IgD-negative memory B cell (primary cell): ENCODE data around the gene GPR42. TPM values are rescaled to one million over a fixed set of nuclear protein-coding genes. Genes with fewer than 3 reads are reported as not detected.
A peak's percentile ranks its signal among the peaks of the same experiment; 100 is the strongest.
"Not testable (repeated sequence)": the region's sequence is repeated elsewhere in the genome, so short reads cannot be mapped to it uniquely, and the experiment has no call there.

Experiments
- H3K27ac Mint-ChIP-seq, 3 donors: one replicate each; pipeline ENCODE4 v1.8.0; 2020 to 2022; ENCODE audit warnings: mild to moderate bottlenecking in 3 of 3, mixed read lengths in 3 of 3, moderate library complexity in 1 of 3
- H3K27me3 Mint-ChIP-seq: one replicate; pipeline ENCODE4 v1.8.0; 2021; ENCODE audit warnings: mixed read lengths
- H3K36me3 Mint-ChIP-seq: one replicate; pipeline ENCODE4 v1.8.0; 2020; ENCODE audit warnings: mild to moderate bottlenecking, mixed read lengths
- H3K4me1 Mint-ChIP-seq, 3 donors: one replicate each; pipeline ENCODE4 v1.8.0; 2020 to 2022; ENCODE audit warnings: mixed read lengths in 3 of 3, mild to moderate bottlenecking in 1 of 3
- H3K4me3 Mint-ChIP-seq, 4 donors: one replicate each; pipeline ENCODE4 v1.8.0; 2020 to 2022; ENCODE audit warnings: mild to moderate bottlenecking in 4 of 4, mixed read lengths in 4 of 4, moderate library complexity in 3 of 4
- H3K9me3 Mint-ChIP-seq, 3 donors: one replicate each; pipeline ENCODE4 v1.8.0; 2020 to 2021; ENCODE audit warnings: mixed read lengths in 3 of 3, mild to moderate bottlenecking in 1 of 3
- polyA plus RNA-seq: library from polyadenylated mRNA; unstranded; fragments of 300-500 nt; fragmentation: Illumina TruSeq; gene quantifications from one replicate; pipeline ENCODE4 v1.2.3, GENCODE V29; 2021

GPR42 gene
- polyA plus RNA-seq, 1 donor from 2014 or later, result not detected

DNA sequence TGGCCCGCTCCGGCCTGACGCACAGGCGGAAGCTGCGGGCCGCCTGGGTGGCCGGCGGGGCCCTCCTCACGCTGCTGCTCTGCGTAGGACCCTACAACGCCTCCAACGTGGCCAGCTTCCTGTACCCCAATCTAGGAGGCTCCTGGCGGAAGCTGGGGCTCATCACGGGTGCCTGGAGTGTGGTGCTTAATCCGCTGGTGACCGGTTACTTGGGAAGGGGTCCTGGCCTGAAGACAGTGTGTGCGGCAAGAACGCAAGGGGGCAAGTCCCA is 18.8 kb upstream of the GPR42 start:
- Mint-ChIP-seq H3K27ac (no peak overlapping the region), H3K4me1 (peaks cover 25 to 29% (median 28%) of the 10 kb centered on the region in 3 donors), H3K36me3 (no peaks in the 10 kb centered on the region), H3K9me3 (no peaks in the 10 kb centered on the region), H3K4me3 (peak overlapping the region in 1 of 4 donors; percentile 83), H3K27me3 (peaks cover 2% of the 10 kb centered on the region)

DNA sequence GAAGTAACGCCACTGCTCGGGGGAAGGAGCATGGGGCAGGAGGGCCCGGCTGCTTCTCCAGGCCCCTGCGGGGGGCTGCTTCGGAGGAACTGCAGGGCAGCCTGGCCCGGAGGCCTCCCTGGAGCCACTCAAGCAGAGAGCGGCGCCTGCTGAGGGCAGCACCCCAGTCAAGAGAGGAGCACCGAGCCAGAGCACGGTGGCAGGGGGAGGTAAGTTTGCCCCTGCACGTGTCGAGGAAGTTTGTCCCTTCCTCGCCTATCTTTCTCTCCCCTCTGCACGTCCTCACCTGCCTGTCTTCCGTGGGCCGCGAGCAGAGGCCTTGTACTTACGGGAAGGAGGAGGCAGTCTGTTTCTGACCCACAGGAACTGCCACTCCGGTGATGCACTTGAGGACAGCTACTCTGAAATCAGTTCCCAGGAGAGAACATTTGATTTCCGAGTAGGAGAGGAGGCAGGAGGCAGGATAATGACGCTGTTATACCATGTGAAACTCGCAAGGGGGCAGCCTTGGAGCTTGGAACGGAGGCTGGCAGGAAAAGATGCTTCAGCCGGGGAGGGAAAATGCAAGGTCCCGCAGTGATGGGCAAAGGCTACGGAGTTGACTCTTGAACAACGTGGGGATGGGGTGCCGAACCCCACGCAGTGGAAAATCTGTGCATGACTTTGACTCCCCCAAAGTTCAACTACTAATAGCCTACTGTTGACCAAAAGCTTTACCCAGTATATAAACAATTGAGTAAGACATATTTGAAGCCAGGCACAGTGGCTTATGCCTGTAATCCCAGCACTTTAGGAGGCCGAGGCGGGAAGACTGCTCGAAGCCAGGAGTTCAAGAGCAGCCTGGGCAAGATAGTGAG is 18.2 kb upstream of the GPR42 start:
- Mint-ChIP-seq H3K4me3 (peak overlapping the region; percentile 3 to 88 (median 73)), H3K27me3 (no peaks in the 10 kb centered on the region), H3K27ac (peak overlapping the region in 2 of 3 donors; percentile 5 to 61)

DNA sequence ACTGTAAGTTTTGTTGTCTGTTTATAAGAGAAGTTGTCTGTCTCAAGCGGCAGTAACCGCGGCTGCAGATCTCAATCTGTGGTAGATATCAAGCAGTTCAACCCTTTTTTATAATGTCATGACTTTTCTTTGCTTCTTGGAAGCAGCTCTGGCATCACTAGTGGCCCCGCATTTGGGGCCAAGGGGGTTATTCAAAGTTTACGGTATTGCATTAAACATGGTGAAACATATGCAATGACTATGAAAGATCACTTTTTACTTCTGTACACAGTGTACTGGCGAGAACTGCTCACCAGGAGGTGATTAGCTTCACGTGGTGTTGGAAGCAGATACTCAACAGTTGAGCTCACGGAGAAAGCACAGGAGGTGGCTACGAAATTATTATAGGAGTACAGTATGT is 17.2 kb upstream of the GPR42 start:
- peaks cover 16 to 19% (median 16%) of the 10 kb centered on the region in 3 donors for H3K4me1 Mint-ChIP-seq
- no peak overlapping the region for H3K27ac Mint-ChIP-seq
- peaks cover 0 to 2% (median 0%) of the 10 kb centered on the region in 3 donors for H3K9me3 Mint-ChIP-seq
- no peaks in the 10 kb centered on the region for H3K27me3 Mint-ChIP-seq
- H3K36me3 Mint-ChIP-seq, result no peaks in the 10 kb centered on the region
- H3K4me3 Mint-ChIP-seq, result peak overlapping the region in 1 of 4 donors; percentile 47

More for the DNA sequence above, 18.2 kb upstream of the GPR42 start:
- H3K36me3 Mint-ChIP-seq, result no peaks in the 10 kb centered on the region
- no peaks in the 10 kb centered on the region for H3K9me3 Mint-ChIP-seq
- H3K4me1 Mint-ChIP-seq, result peaks cover 19 to 24% (median 23%) of the 10 kb centered on the region in 3 donors

DNA sequence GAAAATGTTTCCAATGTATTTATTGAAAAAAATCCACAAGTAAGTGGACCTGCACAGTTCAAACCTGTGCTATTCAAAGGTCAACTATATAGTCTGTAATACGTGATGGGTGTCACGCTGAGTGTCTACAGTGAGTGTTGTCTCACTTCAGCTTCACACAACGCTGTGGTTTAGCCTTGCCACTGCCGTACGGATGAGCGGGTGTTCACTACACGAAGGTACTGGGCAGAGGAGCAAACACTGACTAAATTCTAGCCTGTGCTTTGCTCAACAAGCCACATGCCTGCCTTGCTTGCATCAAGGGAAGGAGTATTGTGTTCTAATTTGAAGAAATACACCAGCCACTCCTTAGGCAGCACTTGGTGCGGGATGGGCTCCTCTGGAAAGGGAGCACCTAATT is 16.0 kb upstream of the GPR42 start:
- Mint-ChIP-seq H3K36me3 (no peaks in the 10 kb centered on the region), H3K4me1 (peaks cover 6 to 9% (median 6%) of the 10 kb centered on the region in 3 donors), H3K4me3 (peak overlapping the region in 1 of 4 donors; percentile 17), H3K27ac (no peak overlapping the region), H3K27me3 (no peaks in the 10 kb centered on the region), H3K9me3 (peaks cover 0 to 2% (median 0%) of the 10 kb centered on the region in 3 donors)

DNA sequence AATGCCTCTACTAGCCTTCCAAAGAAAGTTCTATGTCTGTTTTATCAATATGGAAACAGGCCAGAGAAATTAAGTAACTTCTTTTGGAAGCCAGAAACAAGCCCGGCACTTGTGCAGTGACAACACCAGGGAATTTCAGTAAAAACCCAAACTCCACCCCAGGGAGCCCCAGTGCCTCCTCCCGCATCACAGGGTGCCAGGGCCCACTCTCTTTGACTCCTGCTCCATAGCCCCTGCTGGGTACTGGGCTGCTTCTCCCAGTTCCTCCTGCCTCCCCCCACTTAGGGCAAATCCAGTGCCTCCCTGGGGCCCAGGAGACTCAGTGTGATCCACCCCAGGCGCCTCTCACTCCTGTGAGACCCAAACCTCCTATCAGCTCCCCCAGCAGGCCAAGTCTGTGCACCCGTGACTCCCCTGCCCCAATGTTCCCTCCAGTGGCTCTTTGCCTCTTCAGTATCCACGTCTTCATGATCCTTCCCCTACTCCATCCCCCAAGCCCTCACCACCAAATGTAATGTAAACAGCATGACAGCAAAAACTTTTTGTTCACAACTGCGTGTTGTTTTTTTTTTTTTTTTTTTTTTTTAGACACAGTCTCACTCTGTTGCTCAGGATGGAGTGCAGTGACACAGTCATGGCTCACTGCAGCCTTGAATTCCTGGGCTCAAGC is 14.9 kb upstream of the GPR42 start:
- no peaks in the 10 kb centered on the region for H3K27me3 Mint-ChIP-seq
- H3K27ac Mint-ChIP-seq, result peak overlapping the region in 1 of 3 donors; percentile 41
- H3K4me1 Mint-ChIP-seq, result peaks cover 5 to 9% (median 6%) of the 10 kb centered on the region in 3 donors
- no peak overlapping the region for H3K4me3 Mint-ChIP-seq
- H3K36me3 Mint-ChIP-seq, result no peaks in the 10 kb centered on the region
- H3K9me3 Mint-ChIP-seq, result peaks cover 0 to 2% (median 0%) of the 10 kb centered on the region in 3 donors

DNA sequence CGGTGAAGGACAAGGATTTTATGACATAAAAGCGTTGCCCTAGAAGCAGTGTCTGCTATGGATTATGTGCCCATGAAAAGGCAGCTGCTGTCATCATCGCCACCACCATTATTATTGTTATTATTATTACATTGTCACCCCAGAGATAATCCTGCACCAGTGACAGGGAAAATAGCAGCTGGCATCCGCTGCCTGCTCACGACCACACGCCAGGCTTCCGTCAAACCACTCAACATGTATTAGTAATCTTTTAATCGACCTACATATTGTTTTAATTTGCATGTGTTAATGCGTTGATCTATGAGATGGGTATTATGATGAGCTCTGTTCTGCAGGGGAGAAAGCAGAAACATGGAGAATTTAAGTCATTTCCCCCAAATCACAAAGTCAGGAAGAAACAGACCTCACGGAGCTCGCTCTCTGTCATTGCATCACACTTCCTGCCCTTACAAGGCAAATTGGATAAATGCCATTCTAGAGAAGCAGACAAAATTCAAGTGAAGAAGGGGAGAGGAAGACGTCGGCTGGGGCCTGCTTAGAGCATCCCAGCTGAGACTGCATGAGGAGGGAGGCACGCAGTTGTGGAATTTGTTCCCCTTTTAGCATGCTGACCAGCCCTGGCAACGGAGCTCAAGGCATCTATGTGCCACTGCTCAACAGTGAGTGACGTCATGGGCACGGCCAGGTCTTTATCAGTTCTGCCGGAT is 12.8 kb upstream of the GPR42 start, which contains the start of gene FFAR3:
Gene FFAR3, plus strand, starts transcription at position 594 of the 707 bp plus-strand sequence. CDS start 431 bp downstream, outside the sequence.
- Mint-ChIP-seq H3K27ac (no peak within 1 kb of the TSS), H3K36me3 (no peaks in the 10 kb centered on the region), H3K4me1 (peaks cover under 1 to 4% (median 2%) of the 10 kb centered on the region in 3 donors), H3K4me3 (no peak within 1 kb of the TSS), H3K27me3 (peaks cover 3% of the 10 kb centered on the region), H3K9me3 (peaks cover 0 to 2% (median 0%) of the 10 kb centered on the region in 3 donors)

DNA sequence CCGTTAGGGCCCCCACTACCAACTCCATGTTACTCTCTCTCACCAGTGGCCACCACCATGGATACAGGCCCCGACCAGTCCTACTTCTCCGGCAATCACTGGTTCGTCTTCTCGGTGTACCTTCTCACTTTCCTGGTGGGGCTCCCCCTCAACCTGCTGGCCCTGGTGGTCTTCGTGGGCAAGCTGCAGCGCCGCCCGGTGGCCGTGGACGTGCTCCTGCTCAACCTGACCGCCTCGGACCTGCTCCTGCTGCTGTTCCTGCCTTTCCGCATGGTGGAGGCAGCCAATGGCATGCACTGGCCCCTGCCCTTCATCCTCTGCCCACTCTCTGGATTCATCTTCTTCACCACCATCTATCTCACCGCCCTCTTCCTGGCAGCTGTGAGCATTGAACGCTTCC is 12.0 kb upstream of the GPR42 start:
- not testable (repeated sequence) for H3K36me3 Mint-ChIP-seq, H3K9me3 Mint-ChIP-seq, H3K27ac Mint-ChIP-seq, H3K4me3 Mint-ChIP-seq, H3K27me3 Mint-ChIP-seq, H3K4me1 Mint-ChIP-seq

DNA sequence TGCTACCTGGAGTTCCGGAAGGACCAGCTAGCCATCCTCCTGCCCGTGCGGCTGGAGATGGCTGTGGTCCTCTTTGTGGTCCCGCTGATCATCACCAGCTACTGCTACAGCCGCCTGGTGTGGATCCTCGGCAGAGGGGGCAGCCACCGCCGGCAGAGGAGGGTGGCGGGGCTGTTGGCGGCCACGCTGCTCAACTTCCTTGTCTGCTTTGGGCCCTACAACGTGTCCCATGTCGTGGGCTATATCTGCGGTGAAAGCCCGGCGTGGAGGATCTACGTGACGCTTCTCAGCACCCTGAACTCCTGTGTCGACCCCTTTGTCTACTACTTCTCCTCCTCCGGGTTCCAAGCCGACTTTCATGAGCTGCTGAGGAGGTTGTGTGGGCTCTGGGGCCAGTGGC is 11.5 kb upstream of the GPR42 start:
- H3K36me3 Mint-ChIP-seq, H3K4me3 Mint-ChIP-seq, H3K4me1 Mint-ChIP-seq, H3K27me3 Mint-ChIP-seq, H3K27ac Mint-ChIP-seq, H3K9me3 Mint-ChIP-seq: not testable (repeated sequence)

DNA sequence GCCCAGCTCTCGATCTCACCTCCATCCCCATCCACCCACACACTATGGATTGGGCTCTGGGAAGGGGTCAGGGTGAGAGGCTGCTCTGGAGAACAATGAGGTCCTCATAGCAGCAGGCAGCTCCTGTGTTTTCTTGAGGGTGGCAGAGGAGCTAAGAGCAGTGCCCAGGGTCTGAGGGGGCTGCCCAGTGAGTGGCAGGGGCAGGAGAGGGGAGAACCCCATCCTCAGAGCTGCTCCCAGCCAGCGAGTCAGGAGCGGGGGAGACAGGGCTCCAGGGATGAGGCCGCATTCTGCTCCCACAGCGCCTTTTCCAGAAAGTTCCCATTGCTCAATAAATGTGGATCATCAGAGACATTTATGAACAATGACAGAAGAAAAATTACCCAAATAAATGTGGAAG is 10.8 kb upstream of the GPR42 start:
- H3K4me1 Mint-ChIP-seq, H3K4me3 Mint-ChIP-seq, H3K27ac Mint-ChIP-seq, H3K9me3 Mint-ChIP-seq, H3K27me3 Mint-ChIP-seq, H3K36me3 Mint-ChIP-seq: not testable (repeated sequence)

DNA sequence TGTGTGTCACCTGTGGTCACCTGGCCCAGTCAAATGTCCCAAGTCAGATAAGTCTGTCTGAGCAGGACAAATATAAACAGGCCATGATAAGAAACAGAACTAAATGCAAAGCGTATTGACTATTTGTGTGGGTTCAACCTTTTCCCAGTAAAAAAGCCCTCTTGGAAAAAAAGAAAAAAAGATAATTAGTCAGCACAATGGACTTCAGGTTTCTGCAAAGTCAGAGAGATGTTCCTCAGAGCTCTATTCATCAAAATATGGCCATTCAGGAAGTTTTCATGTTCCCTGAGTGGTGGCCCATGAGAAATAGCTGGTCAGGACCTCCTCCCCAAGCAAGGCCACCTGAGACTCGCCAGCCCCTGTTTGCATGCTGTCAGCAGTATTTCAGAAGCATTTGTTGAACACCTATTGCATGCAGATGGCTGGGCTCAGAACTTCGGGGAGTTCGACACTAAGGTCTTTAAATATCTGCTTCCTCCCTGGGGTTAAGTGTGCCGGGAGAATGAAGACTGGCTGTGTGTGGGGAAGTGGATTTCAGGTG is 9.9 kb upstream of the GPR42 start:
- H3K4me1 Mint-ChIP-seq, result peaks cover 0 to 4% (median 1%) of the 10 kb centered on the region in 3 donors
- no peak overlapping the region for H3K4me3 Mint-ChIP-seq
- peaks cover 3% of the 10 kb centered on the region for H3K27me3 Mint-ChIP-seq
- no peak overlapping the region for H3K27ac Mint-ChIP-seq
- no peaks in the 10 kb centered on the region for H3K36me3 Mint-ChIP-seq
- H3K9me3 Mint-ChIP-seq, result peaks cover 0 to 2% (median 0%) of the 10 kb centered on the region in 3 donors

DNA sequence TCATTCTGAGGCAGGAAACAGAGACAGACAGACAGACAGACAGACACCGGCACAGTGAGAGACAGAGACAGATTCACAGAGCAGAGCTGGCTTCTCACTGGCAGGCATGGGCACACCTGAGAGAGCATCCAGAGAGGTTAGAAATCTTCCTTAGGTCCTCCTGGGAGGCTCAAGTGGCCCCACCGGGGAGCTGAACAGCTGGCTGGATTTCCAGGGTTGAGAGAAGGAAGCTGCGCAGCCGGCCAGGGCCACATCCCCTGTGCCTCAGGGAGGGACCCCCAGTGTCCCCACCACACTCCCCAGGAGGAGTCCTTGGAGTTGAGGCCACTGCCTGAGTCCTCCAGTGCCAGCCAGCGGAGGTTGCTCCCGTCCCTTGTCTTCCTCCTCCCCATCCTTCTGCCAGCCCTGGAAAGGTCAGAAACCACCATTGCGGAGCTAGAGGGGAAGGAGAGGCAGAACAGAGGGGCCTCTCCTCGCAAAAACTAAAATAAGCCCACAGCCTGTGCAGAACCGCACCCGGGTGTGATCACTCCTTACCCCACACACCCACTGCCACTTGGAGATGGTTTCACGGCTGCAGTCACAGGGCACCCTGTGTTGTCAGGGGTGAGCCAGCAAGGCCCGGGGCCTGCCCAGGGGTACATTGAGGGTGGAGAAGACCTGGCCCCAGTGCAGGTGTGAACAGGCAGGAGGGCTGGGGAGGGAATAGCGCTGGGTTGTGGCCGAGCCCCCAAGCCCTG is 8.4 kb upstream of the GPR42 start:
- peaks cover 3% of the 10 kb centered on the region for H3K27me3 Mint-ChIP-seq
- H3K36me3 Mint-ChIP-seq, result no peaks in the 10 kb centered on the region

DNA sequence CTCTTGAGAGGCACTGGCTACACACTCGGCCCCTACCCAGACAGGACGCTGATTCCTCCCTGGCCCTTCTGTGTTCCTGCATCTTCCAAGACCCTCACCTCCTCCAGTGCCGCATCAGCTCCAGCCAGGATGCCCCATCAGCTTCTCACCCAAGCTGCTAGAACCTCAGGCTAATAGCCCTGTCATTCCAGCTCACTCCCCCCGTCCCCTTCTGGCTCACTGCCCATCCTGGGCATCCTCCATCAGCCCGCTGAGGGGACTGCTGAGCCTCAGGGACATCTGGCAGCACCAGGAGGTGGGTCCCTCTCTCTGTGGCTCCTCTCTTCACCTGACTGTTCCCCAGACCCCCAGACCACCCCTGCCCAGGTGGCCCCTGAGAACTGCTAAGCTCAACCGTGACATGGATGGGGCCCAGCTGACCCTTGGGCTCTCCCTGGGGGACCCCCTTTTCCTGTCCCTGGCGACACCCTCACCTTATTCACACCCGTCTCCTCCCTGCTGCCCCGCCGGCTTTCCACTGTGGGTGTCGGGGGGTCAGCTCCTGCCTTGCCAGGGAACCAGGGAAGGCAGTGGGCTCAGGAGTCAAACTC is 7.8 kb upstream of the GPR42 start:
- peaks cover 3% of the 10 kb centered on the region for H3K27me3 Mint-ChIP-seq
- no peaks in the 10 kb centered on the region for H3K9me3 Mint-ChIP-seq

More for the DNA sequence above, 8.4 kb upstream of the GPR42 start:
- H3K9me3 Mint-ChIP-seq, result peaks cover 0 to 2% (median 0%) of the 10 kb centered on the region in 3 donors
- H3K27ac Mint-ChIP-seq, result no peak overlapping the region
- peaks cover 0 to 4% (median 1%) of the 10 kb centered on the region in 3 donors for H3K4me1 Mint-ChIP-seq
- H3K4me3 Mint-ChIP-seq, result peak overlapping the region in 1 of 4 donors; percentile 12

DNA sequence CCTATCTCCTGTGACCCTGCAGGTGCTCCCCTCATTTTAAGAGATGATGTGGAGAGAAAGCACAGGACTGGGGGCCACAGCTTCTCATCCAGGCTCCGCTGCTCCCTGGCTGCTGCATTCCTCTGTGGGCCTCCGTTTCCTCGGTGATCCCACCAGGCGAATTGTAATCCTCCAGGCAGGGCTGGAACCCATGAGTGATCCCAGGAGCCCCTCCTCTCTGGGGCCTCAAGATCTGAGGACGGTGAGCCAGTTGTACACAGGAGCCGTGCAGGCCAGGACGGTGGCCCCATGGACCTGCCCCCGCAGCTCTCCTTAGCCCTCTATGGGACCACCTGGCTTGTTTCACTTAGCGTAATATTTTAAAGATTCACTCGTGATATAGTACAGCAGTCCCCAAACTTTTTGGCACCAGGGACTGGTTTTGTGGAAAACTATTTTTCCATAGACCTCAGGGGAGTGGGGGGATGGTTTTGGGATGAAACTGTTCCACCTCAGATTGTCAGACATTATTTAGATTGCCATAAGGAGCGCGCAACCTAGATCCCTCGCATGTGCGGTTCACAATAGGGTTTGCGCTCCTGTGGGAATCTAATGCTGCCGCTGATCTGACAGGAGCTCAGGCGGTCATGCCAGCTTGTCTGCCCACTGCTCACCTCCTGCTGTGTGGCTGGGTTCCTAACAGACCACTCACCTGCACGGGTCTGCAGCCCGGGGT is 7.0 kb upstream of the GPR42 start:
- H3K27me3 Mint-ChIP-seq, result peaks cover 3% of the 10 kb centered on the region
- H3K9me3 Mint-ChIP-seq, result no peaks in the 10 kb centered on the region
- H3K4me1 Mint-ChIP-seq, result peaks cover 0 to 1% (median 0%) of the 10 kb centered on the region in 3 donors
- no peak overlapping the region for H3K4me3 Mint-ChIP-seq
- peaks cover 4% of the 10 kb centered on the region for H3K36me3 Mint-ChIP-seq
- H3K27ac Mint-ChIP-seq, result no peak overlapping the region

More for the DNA sequence above, 7.8 kb upstream of the GPR42 start:
- Mint-ChIP-seq H3K27ac (no peak overlapping the region), H3K36me3 (no peaks in the 10 kb centered on the region), H3K4me3 (no peak overlapping the region), H3K4me1 (peaks cover 0 to 1% (median 1%) of the 10 kb centered on the region in 3 donors)
